HG03135 (cell line): ENCODE results near the gene MAP2K7.

Experiments
- ATAC-seq: cut with Tn5 transposase; IDR thresholded peaks from one replicate; pipeline ENCODE4 v1.9.1; 2021; ENCODE audit warnings: mild to moderate bottlenecking, moderate library complexity; ENCODE audit not compliant: unreplicated experiment

MAP2K7 gene

GRCh38 chr19:7918615-7919421 lies 15.1 kb downstream of the MAP2K7 start:
- ATAC-seq, result no peak

DNA sequence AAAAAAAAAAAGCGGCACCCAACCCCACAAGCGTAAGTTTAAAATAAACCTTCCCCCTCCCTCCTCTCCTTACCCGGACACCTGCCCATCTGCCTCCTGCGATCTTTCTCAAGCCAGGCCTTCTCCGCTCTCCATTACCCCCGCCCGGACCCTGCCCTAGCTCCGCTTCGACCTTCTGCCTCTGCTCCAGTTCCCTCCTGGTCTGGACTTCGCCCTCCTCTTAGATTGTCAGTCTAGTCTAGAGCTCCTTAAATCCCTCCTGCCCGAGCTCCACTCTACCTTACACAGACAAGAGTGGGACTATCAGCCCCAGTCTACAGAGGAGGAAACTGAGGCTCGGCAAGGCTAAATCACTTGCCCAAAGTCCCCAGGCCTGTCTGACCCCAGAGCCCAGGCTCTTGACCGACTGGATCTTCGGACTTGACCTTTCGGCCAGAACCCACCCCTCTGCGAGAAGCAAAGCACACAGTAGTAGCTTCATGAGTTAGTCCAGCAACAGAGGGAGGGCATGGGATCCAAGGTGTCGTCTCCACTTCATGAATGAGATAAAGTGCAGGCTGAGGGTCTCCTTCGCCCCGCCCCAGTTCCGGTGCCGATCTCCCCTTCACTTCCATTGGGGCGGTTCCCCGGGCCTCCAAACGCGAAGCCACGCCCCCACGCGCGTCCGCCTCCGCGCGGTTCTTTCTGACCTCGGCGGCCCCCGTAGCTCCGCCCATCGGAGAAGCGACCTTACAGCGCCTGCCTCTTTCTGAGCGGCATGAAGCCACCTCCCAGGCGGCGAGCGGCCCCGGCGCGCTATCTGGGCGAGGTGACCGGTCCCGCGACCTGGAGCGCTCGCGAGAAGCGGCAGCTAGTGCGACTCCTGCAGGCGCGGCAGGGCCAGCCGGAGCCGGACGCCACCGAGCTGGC lies 16.2 kb downstream of the MAP2K7 start, which contains the start of gene SNAPC2:
Gene SNAPC2, plus strand, starts transcription at position 729 of the 909 bp plus-strand sequence. Its CDS starts 29 bp downstream, at position 758.
- peak; percentile 59 for ATAC-seq

- ATAC-seq, result peak; percentile 36
Observed at GRCh38 chr19:7920519-7921301, 17.0 kb downstream of the MAP2K7 start.

DNA sequence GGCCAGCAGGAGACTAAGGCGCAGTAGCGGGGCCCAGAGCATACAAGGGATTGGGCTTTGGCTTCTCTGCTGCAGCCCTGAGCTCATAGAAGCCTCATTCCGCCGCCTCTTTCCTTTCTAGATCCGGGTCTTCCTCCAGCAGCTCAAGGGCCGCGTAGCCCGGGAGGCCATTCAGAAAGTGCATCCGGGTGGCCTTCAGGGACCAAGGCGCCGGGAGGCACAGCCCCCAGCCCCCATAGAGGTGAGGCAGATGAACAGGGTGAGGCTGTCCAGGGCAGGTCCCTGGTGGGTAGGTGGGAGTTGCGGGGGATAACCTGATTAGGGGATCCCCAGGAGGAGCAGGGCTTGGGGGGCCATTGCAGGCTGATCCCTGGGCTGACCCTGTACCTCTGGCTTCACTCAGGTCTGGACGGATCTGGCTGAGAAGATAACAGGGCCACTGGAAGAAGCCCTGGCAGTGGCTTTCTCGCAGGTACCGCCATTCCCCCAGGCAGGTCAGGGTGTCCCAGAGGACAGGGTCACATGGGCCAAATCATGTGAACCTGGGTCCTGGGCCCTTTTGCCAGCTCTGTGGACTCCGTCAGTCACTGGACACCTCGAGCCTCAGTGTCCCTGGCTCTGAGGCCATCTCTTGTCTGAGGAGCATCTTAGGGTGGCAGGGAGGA lies 17.8 kb downstream of the MAP2K7 start:
- no peak for ATAC-seq

DNA sequence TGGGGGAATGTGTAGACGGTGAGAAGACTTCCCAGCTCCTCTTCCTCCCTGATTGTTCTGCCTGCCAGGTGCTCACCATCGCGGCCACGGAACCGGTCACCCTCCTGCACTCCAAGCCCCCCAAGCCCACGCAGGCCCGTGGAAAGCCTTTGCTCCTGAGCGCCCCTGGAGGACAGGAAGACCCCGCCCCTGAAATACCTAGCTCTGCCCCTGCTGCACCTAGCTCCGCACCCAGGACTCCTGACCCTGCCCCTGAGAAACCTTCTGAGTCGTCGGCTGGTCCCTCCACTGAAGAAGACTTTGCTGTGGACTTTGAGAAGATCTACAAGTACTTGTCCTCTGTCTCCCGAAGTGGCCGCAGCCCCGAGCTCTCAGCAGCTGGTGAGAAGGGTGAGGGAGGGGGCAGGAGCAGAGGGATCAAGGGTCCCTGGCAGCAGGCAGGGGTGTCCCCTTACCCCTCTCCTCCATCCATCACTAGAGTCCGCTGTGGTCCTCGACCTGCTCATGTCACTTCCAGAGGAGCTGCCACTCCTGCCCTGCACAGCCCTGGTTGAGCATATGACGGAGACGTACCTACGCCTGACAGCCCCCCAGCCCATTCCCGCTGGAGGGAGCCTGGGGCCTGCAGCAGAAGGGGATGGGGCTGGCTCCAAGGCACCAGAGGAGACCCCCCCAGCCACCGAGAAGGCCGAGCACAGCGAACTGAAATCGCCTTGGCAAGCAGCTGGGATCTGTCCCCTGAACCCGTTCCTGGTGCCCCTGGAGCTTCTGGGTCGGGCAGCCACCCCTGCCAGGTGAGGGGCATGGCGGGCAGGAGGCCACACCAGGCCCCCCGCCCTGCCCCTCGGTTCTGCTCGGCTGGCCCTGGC lies 18.5 kb downstream of the MAP2K7 start:
- ATAC-seq, result no peak

- no peak for ATAC-seq
Observed at GRCh38 chr19:7922836-7923195, 19.1 kb downstream of the MAP2K7 start.

DNA sequence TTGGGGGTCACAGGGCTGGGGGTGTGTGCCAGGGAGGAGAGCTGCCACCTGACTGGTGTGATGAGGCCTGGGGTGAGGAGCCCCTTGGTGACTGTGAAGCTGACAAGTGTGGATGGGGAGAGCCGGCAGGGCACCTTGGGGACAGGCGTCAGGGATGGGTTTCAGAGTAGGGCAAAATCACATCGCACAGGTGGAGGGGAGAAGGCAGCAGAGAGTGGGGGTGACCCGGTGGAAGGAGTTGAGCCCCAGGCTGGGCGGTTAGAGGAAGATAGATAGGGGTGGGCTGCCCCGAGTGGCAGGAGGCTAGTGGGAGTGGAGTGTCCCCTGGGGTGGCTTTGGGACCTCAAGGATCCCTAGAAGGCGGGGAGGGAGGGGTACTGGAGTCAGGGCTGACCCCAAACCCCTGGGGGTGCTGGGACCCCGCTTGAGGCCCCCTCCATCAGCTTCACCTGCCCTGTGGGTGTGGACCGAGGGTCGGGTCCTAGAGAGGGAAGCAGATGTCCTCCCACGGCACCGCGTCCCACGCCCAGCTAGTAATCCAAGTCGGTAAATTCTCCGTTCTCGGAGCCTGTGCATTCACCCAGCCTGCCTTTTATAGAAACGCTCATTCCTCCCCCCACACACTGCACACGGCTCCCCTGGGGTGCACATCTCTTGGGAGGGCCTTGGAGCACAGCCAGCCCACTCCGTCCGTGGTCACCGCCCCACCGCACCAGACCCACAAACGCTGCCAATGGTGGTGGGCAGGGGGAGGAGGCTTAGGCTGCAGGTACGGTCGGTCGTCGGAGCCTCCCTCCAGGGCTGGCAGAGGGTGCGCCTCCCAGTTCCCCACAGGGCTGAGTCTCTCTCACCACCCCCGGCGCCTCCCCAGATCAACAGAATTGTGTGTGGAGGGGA lies 19.9 kb downstream of the MAP2K7 start:
- no peak for ATAC-seq

GRCh38 chr19:7924241-7924640 lies 20.6 kb downstream of the MAP2K7 start:
- no peak for ATAC-seq

GRCh38 chr19:7924651-7925170 lies 21.0 kb downstream of the MAP2K7 start:
- no peak for ATAC-seq

DNA sequence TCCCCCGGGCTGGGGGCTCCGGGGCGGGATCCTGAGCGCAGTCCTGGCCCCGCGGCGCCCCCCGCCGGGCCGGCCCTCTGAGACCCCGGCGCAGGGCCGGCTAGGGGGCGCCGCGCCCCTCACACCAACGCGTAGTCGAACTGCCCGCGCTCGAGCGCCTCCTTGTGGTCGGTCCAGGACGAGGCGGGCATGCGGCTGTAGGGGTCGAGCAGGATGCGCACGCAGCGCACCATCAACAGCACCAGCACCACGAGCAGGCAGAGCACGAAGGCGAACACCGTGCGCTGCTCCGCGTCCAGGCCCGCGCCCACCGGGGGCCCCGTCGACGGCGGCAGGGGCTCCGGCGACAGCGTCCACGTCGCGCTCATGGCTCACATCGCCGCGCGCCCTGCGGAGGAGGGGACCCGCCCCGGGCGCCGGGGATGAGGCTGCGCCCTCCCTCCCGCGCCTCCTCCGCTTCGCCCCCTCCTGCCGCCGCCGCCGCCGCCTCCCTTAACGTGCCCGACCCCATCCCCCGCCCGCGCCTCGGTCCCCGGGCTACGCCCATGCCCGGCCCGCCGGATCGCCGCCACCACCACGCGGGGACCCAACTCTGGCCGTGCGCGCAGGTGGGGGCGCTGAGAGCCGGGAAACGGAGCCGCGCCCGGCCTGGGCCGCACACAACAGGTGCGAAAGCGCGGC lies 21.6 kb downstream of the MAP2K7 start:
- ATAC-seq, result no peak

GRCh38 chr19:7926021-7926726 lies 22.5 kb downstream of the MAP2K7 start, which contains the start of gene CTXN1:
Gene CTXN1 (minus strand): TSS chr19:7926135. CDS start chr19:7925538, 597 bp downstream.
- ATAC-seq, result no peak

GRCh38 chr19:7926727-7927604 lies 23.3 kb downstream of the MAP2K7 start:
- no peak for ATAC-seq

DNA sequence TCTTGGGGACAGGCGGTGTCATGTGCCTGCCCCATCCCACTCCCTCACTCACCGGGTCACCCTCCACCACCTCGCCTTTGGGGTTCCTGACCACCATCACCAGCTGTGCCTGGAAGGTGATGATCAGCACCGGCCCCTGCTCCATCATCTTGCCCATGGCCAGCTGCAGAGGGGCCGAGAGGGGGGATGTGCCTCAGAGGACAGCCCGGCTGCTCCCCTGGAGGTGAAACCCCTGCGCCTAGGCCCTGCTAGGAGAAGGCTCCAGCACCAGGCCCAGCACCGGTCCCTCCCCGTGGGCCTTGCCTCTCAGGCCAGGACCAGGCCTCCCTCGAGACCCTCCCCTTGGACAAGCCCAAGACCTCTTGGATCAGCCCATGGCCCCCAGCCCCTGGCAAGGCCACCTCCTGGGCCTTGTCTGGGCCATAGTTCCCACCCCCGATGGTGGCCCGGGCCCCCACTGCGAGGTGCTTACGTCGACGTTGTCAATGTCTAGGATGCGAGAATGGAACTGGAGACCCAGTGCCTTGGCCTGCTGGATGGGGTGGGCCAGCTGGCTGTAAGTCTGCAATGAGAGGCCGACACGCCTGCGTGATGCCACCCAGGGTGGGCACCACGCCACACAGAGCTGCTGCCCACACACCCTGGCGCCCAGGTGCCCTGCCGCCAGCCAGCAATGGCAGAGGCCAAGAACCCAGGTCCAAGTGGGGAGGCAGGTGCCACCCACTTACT lies 24.1 kb downstream of the MAP2K7 start:
- no peak for ATAC-seq

GRCh38 chr19:7928334-7928706 lies 24.6 kb downstream of the MAP2K7 start:
- ATAC-seq, result no peak
